Body of pancreas (tissue), 4 donors: Measurements from ENCODE around the gene SLC35F6. TPM values are rescaled to one million over a fixed set of nuclear protein-coding genes. Genes with fewer than 3 reads are reported as not detected.

Experiments
- ATAC-seq: fragments of 150-250 bp; one replicate; pipeline ENCODE4 v1.9.1; 2016
- DNase-seq, 4 donors: peaks; one replicate each; pipeline ENCODE4 v3.0.0-alpha.2; 2019
- H3K27ac ChIP-seq, 4 donors: fragments of 200-600 bp; sonication (generic); 1 replicate in 3 of 4; 2 replicates in 1 of 4; pipeline versions ENCODE4 v1.5.1 to v1.6.1; 2016 to 2019; ENCODE audit warnings: mild to moderate bottlenecking in 1 of 4, mixed read lengths in 1 of 4, moderate library complexity in 1 of 4
- H3K27me3 ChIP-seq, 2 donors: fragments of 200-600 bp; sonication (generic); one replicate each; pipeline ENCODE4 v1.6.0; 2016; ENCODE audit warnings: mild to moderate bottlenecking in 1 of 2
- H3K36me3 ChIP-seq, 2 donors: fragments of 200-600 bp; sonication (generic); replicated peaks in 1 of 2; 2 replicates each; pipeline ENCODE4 v1.5.1; 2016; ENCODE audit warnings: low read depth in 2 of 2; ENCODE audit not compliant: insufficient read depth in 1 of 2
- H3K4me1 ChIP-seq: fragments of 200-600 bp; sonication (generic); one replicate; pipeline ENCODE4 v1.6.0; 2016
- H3K4me3 ChIP-seq, 2 donors: fragments of 200-600 bp; sonication (generic); 1 replicate in 1 of 2; 2 replicates in 1 of 2; pipeline ENCODE4 v1.5.1; 2016 to 2019
- H3K9me3 ChIP-seq, 3 donors: fragments of 200-600 bp; sonication (generic); 1 replicate in 2 of 3; 2 replicates in 1 of 3; pipeline ENCODE4 v1.5.1; 2016
- POLR2A ChIP-seq, 3 donors: fragments of 450-650 bp; IDR thresholded peaks; one replicate each; pipeline ENCODE4 v1.6.1; 2016; ENCODE audit warnings: antibody characterized with exemption in 3 of 3, mild to moderate bottlenecking in 2 of 3
- WGBS, 2 donors: methylation state at CpG; one replicate each; pipeline ENCODE4 v1.1.5; 2017; 5-methylcytosine and 5-hydroxymethylcytosine counted together
- intact Hi-C: fragments of 100-400 bp; cut with DNase I; formaldehyde crosslinking; loops from one replicate; pipeline ENCODE4 v1.15.1; 2023
- total RNA-seq, 2 donors: library from RNA; depleted of rRNA; stranded (reverse); fragments of >200 nt; gene quantifications; one replicate each; pipeline ENCODE4 v1.1.0, GENCODE V29; 2016
- TF ChIP-seq, protein P1 (sequence below), 7 experiments: fragments of 450-650 bp in 4 of 7; fragments of 200-600 bp in 3 of 7; sonication (generic) in 3 of 7; IDR thresholded peaks; one replicate each; pipeline ENCODE4 v1.5.1; 2016 to 2019; ENCODE audit warnings: antibody characterized with exemption in 7 of 7

The SLC35F6 gene
- total RNA-seq, 2 donors from 2014 or later = 17.8 to 21.8 TPM

DNA sequence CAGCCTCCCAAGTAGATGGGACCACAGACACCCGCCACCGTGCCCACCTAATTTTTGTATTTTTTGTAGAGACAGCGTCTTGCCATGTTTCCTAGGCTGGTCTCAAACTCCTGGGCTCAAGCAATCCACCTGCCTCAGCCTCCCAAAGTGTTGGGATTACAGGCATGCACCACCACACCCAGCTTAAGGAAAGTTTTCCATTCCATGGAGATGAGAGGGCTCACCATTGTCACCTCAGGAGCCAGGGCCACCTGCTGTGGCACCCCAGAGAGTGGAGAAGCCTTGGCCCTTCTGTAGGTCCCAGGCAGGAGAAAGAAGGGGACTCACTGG is 4.6 kb downstream of the SLC35F6 start:
- no peak for TF ChIP-seq POLR2A (IDR thresholded peaks at IDR 0.05)
- TF ChIP-seq, protein P1, sequence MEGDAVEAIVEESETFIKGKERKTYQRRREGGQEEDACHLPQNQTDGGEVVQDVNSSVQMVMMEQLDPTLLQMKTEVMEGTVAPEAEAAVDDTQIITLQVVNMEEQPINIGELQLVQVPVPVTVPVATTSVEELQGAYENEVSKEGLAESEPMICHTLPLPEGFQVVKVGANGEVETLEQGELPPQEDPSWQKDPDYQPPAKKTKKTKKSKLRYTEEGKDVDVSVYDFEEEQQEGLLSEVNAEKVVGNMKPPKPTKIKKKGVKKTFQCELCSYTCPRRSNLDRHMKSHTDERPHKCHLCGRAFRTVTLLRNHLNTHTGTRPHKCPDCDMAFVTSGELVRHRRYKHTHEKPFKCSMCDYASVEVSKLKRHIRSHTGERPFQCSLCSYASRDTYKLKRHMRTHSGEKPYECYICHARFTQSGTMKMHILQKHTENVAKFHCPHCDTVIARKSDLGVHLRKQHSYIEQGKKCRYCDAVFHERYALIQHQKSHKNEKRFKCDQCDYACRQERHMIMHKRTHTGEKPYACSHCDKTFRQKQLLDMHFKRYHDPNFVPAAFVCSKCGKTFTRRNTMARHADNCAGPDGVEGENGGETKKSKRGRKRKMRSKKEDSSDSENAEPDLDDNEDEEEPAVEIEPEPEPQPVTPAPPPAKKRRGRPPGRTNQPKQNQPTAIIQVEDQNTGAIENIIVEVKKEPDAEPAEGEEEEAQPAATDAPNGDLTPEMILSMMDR (IDR thresholded peaks at IDR 0.05) = no peak
- intact Hi-C loops = no loop called here
- H3K36me3 ChIP-seq = no peaks in the 10 kb centered on the region
- peaks cover 65% of the 10 kb centered on the region for H3K4me1 ChIP-seq
- 94 to 97% methylated on average over 3 of the region's 3 CpGs for WGBS, 2 donors
- H3K9me3 ChIP-seq = no peaks in the 10 kb centered on the region
- no peak for DNase-seq
- no peaks in the 10 kb centered on the region for H3K27me3 ChIP-seq
- no peak for ATAC-seq
- peak overlapping the region in 2 of 4 donors; percentile 10 to 44 for H3K27ac ChIP-seq
- H3K4me3 ChIP-seq = no peak overlapping the region

DNA sequence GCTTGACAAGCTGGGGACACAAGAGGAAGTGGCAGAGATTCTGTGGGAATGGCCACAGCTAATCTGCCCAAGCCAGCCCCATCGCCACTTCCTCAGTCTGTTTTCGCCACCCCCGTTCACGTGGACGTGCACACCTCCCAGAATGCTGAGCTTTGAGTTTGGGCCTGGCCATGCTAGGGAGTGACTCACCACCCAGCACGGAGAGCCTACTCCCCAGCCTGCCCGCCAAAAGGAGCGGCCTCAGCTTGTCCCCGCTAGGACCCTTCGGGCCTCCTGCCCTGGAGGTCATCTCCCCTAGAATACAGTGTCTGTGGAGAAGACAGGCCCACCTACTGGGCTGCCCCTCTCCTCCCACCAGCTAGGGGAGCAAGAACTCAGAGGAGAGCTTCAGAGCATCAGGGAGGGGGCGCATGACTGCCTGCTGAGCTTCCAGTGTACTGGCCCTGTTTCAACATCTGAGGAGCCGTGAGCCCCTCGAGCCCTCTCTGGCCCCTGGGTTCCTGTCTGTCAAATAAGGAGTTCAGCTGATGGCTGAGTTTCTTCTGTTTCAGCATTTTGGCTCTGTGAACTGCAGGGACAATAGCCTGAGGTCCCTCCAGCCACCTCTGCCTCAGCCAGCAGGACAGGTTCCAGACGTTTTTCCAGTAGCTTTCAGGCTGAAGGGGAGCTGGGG is 5.1 kb downstream of the SLC35F6 start:
- Histone ChIP-seq H3K36me3 (no peaks in the 10 kb centered on the region), H3K4me3 (no peak overlapping the region), H3K4me1 (peaks cover 63% of the 10 kb centered on the region), H3K27ac (peak overlapping the region in 2 of 4 donors; percentile 10 to 67), H3K27me3 (no peaks in the 10 kb centered on the region), H3K9me3 (no peaks in the 10 kb centered on the region)
- intact Hi-C loops = no loop called here
- 62 to 94% methylated on average over 5 to 14 of the region's 14 CpGs for WGBS, 2 donors
- TF ChIP-seq POLR2A (IDR thresholded peaks at IDR 0.05) = peak in 1 of 3 donors; percentile 28
- TF ChIP-seq, protein P1 (IDR thresholded peaks at IDR 0.05) = no peak
- ATAC-seq = no peak
- peak in 3 of 4 donors; percentile 43 to 80 (median 58) for DNase-seq

DNA sequence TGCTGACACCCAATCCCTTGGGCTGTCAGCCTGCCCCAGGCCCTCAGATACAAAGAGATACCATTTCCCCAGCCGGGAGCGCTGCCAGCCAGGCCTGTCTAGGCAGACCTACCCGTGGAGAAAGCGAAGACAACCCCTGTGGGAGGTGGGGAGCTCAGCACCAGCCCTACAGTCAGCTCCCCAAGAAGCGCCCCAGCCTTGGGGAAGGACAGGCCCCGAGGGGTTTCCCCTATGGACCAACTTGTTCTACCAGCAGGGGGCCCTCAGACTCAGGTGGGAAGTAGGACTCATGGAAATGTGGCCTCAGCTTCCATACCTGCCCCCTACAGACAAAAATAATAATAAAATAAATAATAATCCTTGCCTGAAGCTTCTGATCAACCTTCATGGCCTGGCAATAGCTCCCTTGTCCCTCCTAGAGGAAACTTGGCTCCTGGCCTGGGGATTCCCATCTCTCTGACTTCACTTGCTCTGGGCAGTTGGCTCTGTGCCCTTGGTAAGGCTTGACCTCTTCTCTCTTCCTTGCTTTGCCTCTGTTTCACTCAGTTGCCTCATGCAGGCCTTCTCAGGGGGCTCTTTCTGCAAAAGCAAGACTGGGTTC is 7.0 kb downstream of the SLC35F6 start:
- DNase-seq = peak; percentile 71 to 90 (median 86)
- H3K9me3 ChIP-seq = no peaks in the 10 kb centered on the region
- ATAC-seq = peak; percentile 56
- H3K27ac ChIP-seq = peak overlapping the region in 3 of 4 donors; percentile 54 to 73 (median 73)
- intact Hi-C loops = no loop called here
- 79 to 80% methylated on average over 1 to 6 of the region's 6 CpGs for WGBS, 2 donors
- H3K4me3 ChIP-seq = no peak overlapping the region
- H3K4me1 ChIP-seq = peaks cover 50% of the 10 kb centered on the region
- H3K27me3 ChIP-seq = no peaks in the 10 kb centered on the region
- H3K36me3 ChIP-seq = peaks cover 0 to 7% of the 10 kb centered on the region in 2 donors
- TF ChIP-seq, protein P1 (IDR thresholded peaks at IDR 0.05) = peak in 2 of 7 experiments; percentile 8 to 26
- no peak for TF ChIP-seq POLR2A (IDR thresholded peaks at IDR 0.05)

DNA sequence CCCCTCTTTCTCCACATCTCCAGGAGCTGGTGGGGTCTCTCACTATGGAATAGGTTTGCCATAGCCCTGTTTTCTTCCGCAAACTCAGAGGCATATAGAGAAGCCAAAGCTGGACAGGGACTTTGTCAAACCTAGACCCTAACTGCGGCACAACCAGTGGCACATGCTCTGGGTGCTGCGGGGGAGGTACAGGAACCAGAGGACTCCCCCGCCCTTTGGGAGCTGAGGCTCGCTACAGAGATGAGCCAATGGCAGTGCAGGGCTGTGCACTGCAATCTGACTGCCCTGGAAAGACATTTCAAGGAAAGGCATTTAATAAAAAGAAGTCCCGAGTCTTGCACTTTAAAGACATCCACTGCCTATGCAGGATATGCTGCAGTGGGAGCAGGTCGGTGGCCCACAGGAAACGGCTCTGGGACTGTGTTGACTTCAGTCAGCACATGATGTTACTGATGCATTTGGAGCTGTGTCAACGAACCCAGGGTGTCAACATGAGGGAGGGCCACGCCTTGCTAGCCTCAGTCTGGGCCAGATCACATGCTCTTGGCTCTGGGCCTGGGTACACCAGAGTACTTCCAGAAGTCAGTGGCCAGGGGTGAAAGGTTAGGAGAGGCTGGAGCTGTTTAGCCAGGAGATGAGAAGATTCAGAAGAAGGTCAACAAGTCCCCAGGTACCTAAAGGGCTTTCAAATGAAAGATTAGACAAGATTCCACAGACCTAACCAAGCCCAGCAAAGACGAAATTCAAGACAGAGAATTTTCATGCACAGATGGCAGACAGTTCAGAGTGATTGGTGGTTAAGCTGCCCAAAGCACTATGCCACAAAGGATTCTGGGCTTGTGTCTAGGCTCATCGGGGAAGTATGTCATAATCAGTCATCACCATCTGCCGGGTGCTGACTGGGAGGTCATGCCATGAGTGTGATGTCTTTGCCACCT is 8.2 kb downstream of the SLC35F6 start:
- Histone ChIP-seq H3K4me1 (peaks cover 42% of the 10 kb centered on the region), H3K4me3 (no peak overlapping the region)
- WGBS, 2 donors = 28 to 30% methylated on average over 9 to 13 of the region's 13 CpGs

More for the DNA sequence above, 8.2 kb downstream of the SLC35F6 start:
- Histone ChIP-seq H3K9me3 (no peaks in the 10 kb centered on the region), H3K36me3 (peaks cover 0 to 12% of the 10 kb centered on the region in 2 donors), H3K27ac (peak overlapping the region; percentile 37 to 73 (median 64)), H3K27me3 (no peaks in the 10 kb centered on the region)
- intact Hi-C loops = no loop called here
- ATAC-seq = peak; percentile 93
- TF ChIP-seq, protein P1 (IDR thresholded peaks at IDR 0.05) = peak in 1 of 7 experiments; percentile 1
- TF ChIP-seq POLR2A (IDR thresholded peaks at IDR 0.05) = peak in 2 of 3 donors; percentile 9 to 28
- DNase-seq = peak; percentile 88 to 97 (median 96)
